Fibroblast of skin of left quadriceps (primary cell): ENCODE measurements around the gene DYNLRB1.
"Not testable (repeated sequence)": the region's sequence is repeated elsewhere in the genome, so short reads cannot be mapped to it uniquely, and the experiment has no call there.

Source experiments
- DNase-seq, 2 experiments: peaks; one replicate each; pipeline ENCODE4 v3.0.0-alpha.2; 2013; ENCODE audit warnings: low read depth in 2 of 2

Gene DYNLRB1

GRCh38 chr20:34511891-34512265, 4.3 kb upstream of the DYNLRB1 start:
- DNase-seq, result no peak

GRCh38 chr20:34512266-34512954, 3.8 kb upstream of the DYNLRB1 start:
- DNase-seq, result no peak

DNA sequence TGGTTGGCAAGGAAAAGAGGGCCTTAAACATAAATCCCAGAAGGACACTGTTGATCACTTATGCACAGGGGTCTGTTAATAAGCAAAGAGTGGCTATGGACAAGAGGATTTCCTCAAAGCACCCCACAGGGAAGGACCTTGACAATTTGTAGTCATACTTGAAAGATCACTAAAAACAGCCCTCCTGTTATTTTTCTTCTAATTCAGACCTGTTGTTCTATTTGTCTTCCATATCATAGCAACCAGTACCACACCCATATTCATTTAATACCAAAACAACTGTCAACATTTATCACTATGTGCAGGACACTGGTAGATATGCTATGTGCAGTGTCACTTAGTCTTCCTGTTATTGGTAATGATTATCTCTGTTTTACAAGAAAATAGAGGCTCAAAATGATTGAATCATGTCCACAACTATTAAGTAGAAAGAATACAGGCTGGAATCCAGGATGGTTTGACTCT, 3.2 kb upstream of the DYNLRB1 start:
- DNase-seq, result no peak

GRCh38 chr20:34514034-34514433, 2.2 kb upstream of the DYNLRB1 start:
- DNase-seq, result not testable (repeated sequence)

- no peak for DNase-seq
Measured at GRCh38 chr20:34514897-34515483, 1.2 kb upstream of the DYNLRB1 start.

DNA sequence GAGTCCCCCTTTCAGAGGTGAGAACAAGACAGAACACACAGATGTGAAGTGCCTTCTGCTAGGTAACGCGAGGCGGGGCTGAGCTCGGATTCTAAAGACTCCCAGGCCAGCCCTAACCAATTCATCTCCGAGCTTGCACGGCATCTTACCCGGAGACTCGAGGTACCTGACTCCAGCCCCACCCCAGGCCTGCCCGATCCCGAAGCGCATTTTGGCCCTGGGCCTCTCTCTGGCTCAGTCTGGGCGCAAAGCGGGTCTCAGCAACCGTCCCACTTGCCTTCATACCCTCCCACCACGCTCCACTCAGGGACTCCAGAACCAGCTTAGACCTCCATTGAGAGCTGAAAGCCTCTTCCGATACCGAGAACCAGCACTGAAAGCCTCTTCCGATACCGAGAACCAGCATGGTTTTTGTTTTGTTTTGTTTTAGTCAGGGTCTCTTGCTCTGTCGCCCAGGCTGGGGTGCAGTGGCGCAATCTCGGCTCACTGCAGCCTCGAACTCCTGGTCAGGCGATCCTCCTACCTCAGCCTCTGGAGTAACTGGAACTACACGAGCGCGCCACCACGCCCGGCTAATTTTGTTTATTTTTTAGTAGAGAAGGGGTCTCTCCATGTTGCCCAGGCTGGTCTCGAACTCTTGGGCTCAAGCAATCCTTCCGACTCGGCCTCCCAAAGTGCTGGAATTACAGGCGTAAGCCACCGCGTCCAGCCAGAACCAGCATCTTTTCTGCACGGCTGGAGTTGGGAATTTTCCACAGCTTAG, 557 bp upstream of the DYNLRB1 start:
- no peak for DNase-seq

DNA sequence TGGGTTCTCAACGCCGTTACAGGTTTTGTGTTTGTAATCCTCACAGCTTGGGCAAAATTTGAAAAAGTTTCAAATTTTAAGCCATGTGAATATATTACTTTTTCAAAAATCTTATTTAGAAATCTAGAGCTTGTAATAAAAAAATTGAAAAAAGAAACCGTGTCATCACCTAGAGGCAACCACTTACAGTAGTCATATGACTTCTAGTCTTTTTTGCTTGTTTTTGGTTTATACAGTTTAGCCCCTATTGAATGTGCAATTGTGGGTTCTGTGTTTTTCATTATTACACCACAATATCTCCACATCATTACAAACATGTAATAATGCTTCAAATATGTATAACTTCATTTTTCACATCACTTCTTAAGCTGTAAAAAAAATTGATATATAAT, 888 bp downstream of the DYNLRB1 start:
- DNase-seq, result no peak

GRCh38 chr20:34518863-34519262, 2.6 kb downstream of the DYNLRB1 start:
- not testable (repeated sequence) for DNase-seq

DNA sequence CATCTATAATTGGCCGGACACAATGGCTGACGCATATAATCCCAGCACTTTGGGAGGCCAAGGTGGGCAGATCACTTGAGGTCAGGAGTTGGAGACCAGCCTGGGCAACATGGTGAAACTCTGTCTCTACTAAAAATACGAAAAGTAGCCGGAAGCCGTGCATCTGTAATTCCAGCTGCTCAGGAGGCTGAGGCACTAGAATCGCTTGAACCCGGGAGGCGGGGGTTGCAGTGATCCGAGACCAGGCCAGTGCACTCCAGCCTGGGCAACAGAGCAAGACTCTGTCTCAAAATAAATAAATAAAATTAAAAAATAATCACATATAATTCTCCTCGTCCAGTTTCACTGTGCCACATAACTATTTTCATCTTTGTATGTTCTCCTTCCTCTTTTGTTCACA, 3.6 kb downstream of the DYNLRB1 start:
- not testable (repeated sequence) for DNase-seq

- DNase-seq, result peak in 1 of 2 experiments; percentile 44
Measured at GRCh38 chr20:34522969-34523871, 7.0 kb downstream of the DYNLRB1 start.

DNA sequence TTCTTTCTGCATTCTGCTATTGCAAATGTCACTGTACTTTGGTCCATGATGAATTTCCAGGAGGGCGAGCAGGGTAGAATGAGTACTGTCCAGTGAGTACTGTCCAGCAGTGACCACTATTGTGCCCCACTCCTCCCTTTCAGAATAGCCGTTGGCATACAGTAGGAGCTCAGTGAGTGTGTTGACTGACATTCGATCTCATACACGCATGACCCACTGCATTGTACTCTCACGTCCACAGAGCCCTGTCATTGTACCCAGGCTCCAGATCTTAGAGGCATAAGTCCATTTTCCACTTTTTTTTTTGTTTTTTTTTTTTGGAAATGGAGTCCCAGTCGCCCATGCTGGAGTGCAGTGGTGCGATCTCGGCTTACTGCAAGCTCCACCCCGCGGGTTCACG, 8.2 kb downstream of the DYNLRB1 start:
- DNase-seq, result no peak

GRCh38 chr20:34525342-34525708, 9.1 kb downstream of the DYNLRB1 start:
- no peak for DNase-seq

DNA sequence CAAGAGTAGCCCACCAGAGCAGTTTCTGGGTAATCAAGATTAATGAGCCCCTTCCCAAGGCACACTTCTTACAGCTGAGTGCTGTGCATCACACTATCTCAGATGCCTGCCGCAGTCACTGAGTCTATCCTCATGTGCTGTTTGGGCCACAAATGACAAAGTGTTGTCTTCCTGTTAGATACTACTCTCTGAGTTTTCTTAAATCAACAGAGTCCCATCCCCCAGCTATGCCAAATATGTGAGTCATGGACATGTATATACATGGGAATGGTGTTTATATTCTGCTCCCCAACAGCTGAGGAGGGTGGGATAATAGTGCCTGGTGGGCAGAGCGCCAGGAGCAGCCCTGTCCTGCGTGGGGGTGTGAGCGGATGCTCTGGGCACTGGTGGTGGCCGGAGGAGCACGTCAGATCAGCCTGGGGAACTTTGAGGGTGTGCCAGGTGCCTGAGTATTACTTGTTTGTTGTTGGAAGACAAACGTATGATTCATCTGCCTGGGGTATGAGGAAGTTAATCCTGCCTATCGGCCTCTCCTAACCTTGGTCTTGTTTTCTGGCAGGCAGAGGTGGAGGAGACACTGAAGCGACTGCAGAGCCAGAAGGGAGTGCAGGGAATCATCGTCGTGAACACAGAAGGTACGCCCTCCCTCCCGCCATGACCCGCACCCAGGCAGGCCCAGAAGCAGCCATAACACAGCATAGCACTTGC, 9.6 kb downstream of the DYNLRB1 start:
- DNase-seq, result peak; percentile 78 to 81

GRCh38 chr20:34526466-34526865, 10.2 kb downstream of the DYNLRB1 start:
- no peak for DNase-seq

- no peak for DNase-seq
Measured at GRCh38 chr20:34527016-34527415, 10.8 kb downstream of the DYNLRB1 start.

DNA sequence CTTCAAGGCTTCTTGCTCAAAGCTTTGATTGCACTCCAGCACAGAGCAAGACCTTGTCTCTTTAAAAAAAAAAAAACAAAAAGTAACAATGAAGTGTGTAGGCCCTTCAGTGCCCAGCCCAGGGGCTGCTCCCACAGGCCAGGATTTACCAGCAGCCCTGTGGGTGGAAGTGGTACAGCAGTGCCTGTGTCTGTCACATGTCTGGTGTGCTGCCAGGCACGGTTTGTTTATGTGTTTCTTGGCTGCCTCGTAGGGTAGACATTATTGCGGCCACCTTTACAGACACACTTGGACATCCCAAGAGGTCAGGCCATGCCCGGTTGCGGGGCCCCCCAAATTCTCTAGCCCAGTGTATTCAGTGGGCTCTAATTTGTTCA, 12.7 kb downstream of the DYNLRB1 start:
- no peak for DNase-seq

GRCh38 chr20:34529742-34530141, 13.5 kb downstream of the DYNLRB1 start:
- DNase-seq, result no peak

DNA sequence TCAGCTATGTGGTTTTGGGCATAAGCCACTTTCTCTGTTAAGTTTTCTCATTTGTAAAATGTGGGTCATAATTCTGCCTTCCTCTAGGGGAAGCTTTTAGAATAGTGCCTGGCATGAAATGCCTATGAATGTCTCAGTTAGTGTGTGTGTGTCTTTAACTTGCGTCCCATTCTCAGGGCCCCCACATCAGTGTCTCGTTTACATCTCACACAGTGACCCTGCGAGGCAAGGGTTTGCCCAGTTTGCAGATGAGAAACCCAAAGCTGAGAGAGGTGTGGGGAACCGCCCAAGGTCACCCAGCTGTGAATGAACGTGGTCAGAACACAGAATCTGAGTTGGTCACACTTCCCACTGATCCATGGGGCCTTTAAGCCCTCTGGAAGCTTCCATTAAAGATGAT, 14.1 kb downstream of the DYNLRB1 start:
- DNase-seq, result no peak

DNA sequence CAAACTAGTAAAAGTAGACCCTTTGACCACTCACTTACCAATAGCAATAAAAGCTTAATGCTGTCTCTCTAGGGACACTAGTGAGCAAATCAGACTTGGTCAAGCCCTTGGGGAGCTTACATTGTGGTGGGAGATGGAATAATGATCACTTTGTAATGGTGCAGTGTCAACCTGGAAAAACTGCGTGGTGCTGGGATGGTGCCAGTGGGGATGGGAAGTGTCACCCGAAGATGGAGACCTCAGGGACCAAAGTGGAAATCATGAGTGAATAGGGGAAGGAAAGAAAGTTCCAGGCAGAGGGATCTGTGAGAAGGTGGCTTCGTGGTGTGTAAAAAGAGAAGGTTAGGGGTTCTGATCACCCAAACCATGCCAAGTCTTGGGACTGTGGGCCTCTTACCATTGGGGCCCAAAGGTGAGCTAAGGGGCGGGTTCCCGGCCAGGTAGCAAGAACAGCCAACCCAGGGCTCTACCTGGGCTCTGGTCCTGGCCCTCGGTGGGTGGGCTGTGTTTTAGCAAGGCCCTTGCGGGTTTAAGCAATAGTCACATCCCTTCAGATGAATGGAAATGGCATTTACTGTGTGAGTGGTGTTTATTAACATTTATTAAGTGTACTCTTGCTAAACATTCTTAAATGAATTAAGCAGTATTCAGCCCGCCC, 15.5 kb downstream of the DYNLRB1 start:
- no peak for DNase-seq

- no peak for DNase-seq
Measured at GRCh38 chr20:34532320-34532719, 16.1 kb downstream of the DYNLRB1 start.

- no peak for DNase-seq
Measured at GRCh38 chr20:34532756-34533155, 16.5 kb downstream of the DYNLRB1 start.
